Left ventricle myocardium inferior (tissue), 1 donor: ENCODE measurements around the gene CLSTN3. TPM values are rescaled to one million over a fixed set of nuclear protein-coding genes. Genes with fewer than 3 reads are reported as not detected.

Source experiments
- DNase-seq: peaks from one replicate; pipeline ENCODE4 v3.0.0-alpha.2; 2020
- H3K27ac ChIP-seq: fragments of 200-600 bp; replicated peaks from 2 replicates; pipeline ENCODE4 v1.8.0; 2021
- H3K27me3 ChIP-seq: fragments of 200-600 bp; 2 replicates; pipeline ENCODE4 v1.8.0; 2021; ENCODE audit warnings: low read depth
- H3K36me3 ChIP-seq: fragments of 200-600 bp; 2 replicates; pipeline ENCODE4 v1.8.0; 2021
- H3K4me1 ChIP-seq: fragments of 200-600 bp; 2 replicates; pipeline ENCODE4 v1.8.0; 2021
- H3K4me3 ChIP-seq: fragments of 200-600 bp; 2 replicates; pipeline ENCODE4 v1.8.0; 2021; ENCODE audit warnings: mild to moderate bottlenecking, moderate library complexity
- H3K9me3 ChIP-seq: fragments of 200-600 bp; replicated peaks from 2 replicates; pipeline ENCODE4 v1.8.0; 2021
- CTCF ChIP-seq: fragments of 200-600 bp; IDR thresholded peaks from 2 replicates; pipeline ENCODE4 v1.8.0; 2021; ENCODE audit warnings: antibody characterized with exemption, mild to moderate bottlenecking, borderline replicate concordance
- intact Hi-C: fragments of 100-400 bp; cut with micrococcal nuclease; formaldehyde crosslinking; loops from one replicate; pipeline ENCODE4 v1.11.0; 2022
- total RNA-seq: library from RNA; stranded (reverse); fragmentation: NEBNext Ultra II Directional; extraction: Animal tissue kit (Norgen Biotek cat#: 25700); gene quantifications from one replicate; pipeline ENCODE4 v1.2.1, GENCODE V29; 2021
- donor health status: DM: no; HTN: yes; CAD: no; lungs with severe emphysema.

The CLSTN3 gene
- total RNA-seq, 1 donor from 2014 or later = 4.6 TPM

- H3K27ac ChIP-seq = peak overlapping the region; percentile 63
- intact Hi-C loops = no loop called here
These were observed 792 bp upstream of the CLSTN3 start for GRCh38 chr12:7129287-7129871.

GRCh38 chr12:7130701-7131501 is 730 bp downstream of the CLSTN3 start:
- DNase-seq = peak; percentile 33
- no peak for TF ChIP-seq CTCF
- peaks cover 32% of the 10 kb centered on the region for H3K4me1 ChIP-seq
- intact Hi-C loops = no loop called here
- no peaks in the 10 kb centered on the region for H3K9me3 ChIP-seq
- H3K27ac ChIP-seq = peak overlapping the region; percentile 63
- peaks cover 7% of the 10 kb centered on the region for H3K36me3 ChIP-seq
- peak overlapping the region; percentile 76 for H3K4me3 ChIP-seq
- H3K27me3 ChIP-seq = peaks cover 19% of the 10 kb centered on the region

More at GRCh38 chr12:7129287-7129871, 792 bp upstream of the CLSTN3 start:
- DNase-seq = no peak
- Histone ChIP-seq H3K4me1 (peaks cover 32% of the 10 kb centered on the region), H3K9me3 (no peaks in the 10 kb centered on the region), H3K36me3 (no peaks in the 10 kb centered on the region), H3K4me3 (peak overlapping the region; percentile 76), H3K27me3 (peaks cover 19% of the 10 kb centered on the region)
- no peak for TF ChIP-seq CTCF

- no peak for TF ChIP-seq CTCF
- peaks cover 32% of the 10 kb centered on the region for H3K4me1 ChIP-seq
- H3K9me3 ChIP-seq = no peaks in the 10 kb centered on the region
- no peak overlapping the region for H3K27ac ChIP-seq
- H3K36me3 ChIP-seq = peaks cover 13% of the 10 kb centered on the region
- peak overlapping the region; percentile 76 for H3K4me3 ChIP-seq
- H3K27me3 ChIP-seq = peaks cover 19% of the 10 kb centered on the region
- intact Hi-C loops = no loop called here
- no peak for DNase-seq
These were observed 1.3 kb downstream of the CLSTN3 start for GRCh38 chr12:7131502-7131866.

- peaks cover 20% of the 10 kb centered on the region for H3K36me3 ChIP-seq
- intact Hi-C loops = no loop called here
These were observed 4.4 kb downstream of the CLSTN3 start for GRCh38 chr12:7134396-7135166.

More at GRCh38 chr12:7134396-7135166, 4.4 kb downstream of the CLSTN3 start:
- no peak for TF ChIP-seq CTCF
- no peaks in the 10 kb centered on the region for H3K9me3 ChIP-seq
- H3K27ac ChIP-seq = no peak overlapping the region
- no peaks in the 10 kb centered on the region for H3K27me3 ChIP-seq
- peaks cover 18% of the 10 kb centered on the region for H3K4me1 ChIP-seq
- no peak for DNase-seq
- H3K4me3 ChIP-seq = no peak overlapping the region
